Activated CD4-positive, alpha-beta T cell treated with anti-CD3 and anti-CD28 coated beads, Interleukin-2, amount 10 ng/mL, durations not matched to agents 7 days and 5 days (primary cell): ENCODE results near the gene INMT. TPM values are rescaled to one million over a fixed set of nuclear protein-coding genes. Genes with fewer than 3 reads are reported as not detected.
A peak's percentile ranks its signal among the peaks of the same experiment; 100 is the strongest.

ENCODE experiments used
- CTCF ChIA-PET: fragments of 350-600 bp; sonication (Branson Sonifier 250); formaldehyde crosslinking; loops from one replicate; lab custom pipeline; 2021; ENCODE audit warnings: antibody characterized with exemption; lab: Charles Lee
- POLR2A ChIA-PET: fragments of 350-600 bp; sonication (Branson Sonifier 250); formaldehyde crosslinking; loops from one replicate; lab custom pipeline; 2021; ENCODE audit warnings: antibody characterized with exemption; lab: Charles Lee
- DNase-seq: peaks from one replicate; pipeline ENCODE4 v3.0.0-alpha.2; 2020
- H3K27ac Mint-ChIP-seq: one replicate; pipeline ENCODE4 v1.8.0; 2021; ENCODE audit warnings: mild to moderate bottlenecking, moderate library complexity, mixed read lengths
- H3K27me3 Mint-ChIP-seq: one replicate; pipeline ENCODE4 v1.8.0; 2021; ENCODE audit warnings: mixed read lengths
- H3K36me3 Mint-ChIP-seq: one replicate; pipeline ENCODE4 v1.8.0; 2021; ENCODE audit warnings: low read depth, mixed read lengths
- H3K4me1 Mint-ChIP-seq: one replicate; pipeline ENCODE4 v1.8.0; 2021; ENCODE audit warnings: mixed read lengths
- H3K4me3 Mint-ChIP-seq: one replicate; pipeline ENCODE4 v1.8.0; 2021; ENCODE audit warnings: mild to moderate bottlenecking, moderate library complexity, mixed read lengths
- H3K9me3 Mint-ChIP-seq: one replicate; pipeline ENCODE4 v1.8.0; 2021; ENCODE audit warnings: mixed read lengths
- total RNA-seq, 2 experiments: library from RNA; stranded (reverse); gene quantifications; one replicate each; pipeline ENCODE4 v1.2.3, GENCODE V29; 2021

INMT gene
- 1 to 10 TPM; 1.3 to 2.5 TPM for total RNA-seq

DNA sequence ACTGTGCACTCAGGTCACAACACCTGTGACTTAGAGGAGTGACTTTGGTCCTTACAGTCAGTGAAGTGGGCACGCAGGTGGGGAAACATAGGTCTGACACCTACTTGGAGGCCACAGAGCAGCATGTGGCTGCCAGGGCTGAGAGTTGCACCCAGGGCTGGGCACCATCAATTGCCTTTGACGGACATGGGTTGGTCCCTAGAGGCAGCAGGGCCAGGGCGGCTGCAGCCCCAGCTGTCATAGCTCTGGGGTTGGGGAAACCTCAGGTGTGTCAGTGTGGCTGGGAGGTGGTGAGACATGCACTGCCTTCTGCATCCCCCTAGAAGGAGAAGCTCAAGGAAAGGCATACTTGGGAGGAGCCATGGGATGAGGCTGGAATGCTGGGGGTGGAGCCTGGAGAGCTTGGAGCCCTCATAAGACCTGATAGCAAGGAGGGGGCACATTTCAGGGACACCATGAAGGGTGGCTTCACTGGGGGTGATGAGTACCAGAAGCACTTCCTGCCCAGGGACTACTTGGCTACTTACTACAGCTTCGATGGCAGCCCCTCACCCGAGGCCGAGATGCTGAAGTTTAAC is at the start of gene INMT:
Gene INMT (plus strand): TSS at position 440 of the 578 bp plus-strand sequence. CDS start 16 bp downstream, at position 456.
- CTCF ChIA-PET: interaction anchor here (0.6 kb wide), 1 partner anchor 17 kb away, joined by 3 read pairs; no protein-coding TSS in a partner anchor
- no peak within 1 kb of the TSS for H3K4me3 Mint-ChIP-seq
- no peak for DNase-seq
- H3K4me1 Mint-ChIP-seq: no peaks in the 10 kb centered on the region
- POLR2A ChIA-PET: no interaction called here
- H3K27ac Mint-ChIP-seq: no peak within 1 kb of the TSS
- H3K9me3 Mint-ChIP-seq: no peaks in the 10 kb centered on the region
- no peaks in the 10 kb centered on the region for H3K36me3 Mint-ChIP-seq
- peaks cover 3% of the 10 kb centered on the region for H3K27me3 Mint-ChIP-seq

DNA sequence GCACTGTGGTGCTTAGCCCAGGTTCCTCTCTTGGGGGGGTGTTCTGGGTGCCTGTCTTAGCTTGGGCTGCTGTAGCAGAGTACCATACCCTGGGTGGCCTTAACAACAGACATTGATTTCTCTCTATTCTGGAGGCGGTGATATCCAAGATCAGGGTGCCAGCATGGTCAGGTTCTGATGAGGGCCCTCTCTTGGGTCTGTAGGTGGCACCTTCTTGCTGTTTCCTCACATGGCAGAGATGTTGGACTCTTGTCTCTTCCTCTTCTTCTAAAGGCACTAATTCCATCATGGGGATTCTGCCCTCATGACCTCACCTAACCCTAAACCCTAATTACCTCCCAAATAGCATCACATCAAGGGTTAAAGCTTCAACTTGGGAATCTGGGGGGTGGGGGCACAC is 49.7 kb upstream of the INMT start:
- peaks cover 3% of the 10 kb centered on the region for H3K27me3 Mint-ChIP-seq
- DNase-seq: peak; percentile 59
- peak overlapping the region; percentile 72 for H3K27ac Mint-ChIP-seq
- ChIA-PET CTCF (interaction anchor here (1.0 to 4.0 kb wide), 5 partner anchors 9 to 37 kb away, joined by 3 to 25 read pairs (median 3); no protein-coding TSS in a partner anchor), POLR2A (no interaction called here)
- peaks cover 19% of the 10 kb centered on the region for H3K4me1 Mint-ChIP-seq
- no peak overlapping the region for H3K4me3 Mint-ChIP-seq
- no peaks in the 10 kb centered on the region for H3K9me3 Mint-ChIP-seq
- H3K36me3 Mint-ChIP-seq: no peaks in the 10 kb centered on the region

DNA sequence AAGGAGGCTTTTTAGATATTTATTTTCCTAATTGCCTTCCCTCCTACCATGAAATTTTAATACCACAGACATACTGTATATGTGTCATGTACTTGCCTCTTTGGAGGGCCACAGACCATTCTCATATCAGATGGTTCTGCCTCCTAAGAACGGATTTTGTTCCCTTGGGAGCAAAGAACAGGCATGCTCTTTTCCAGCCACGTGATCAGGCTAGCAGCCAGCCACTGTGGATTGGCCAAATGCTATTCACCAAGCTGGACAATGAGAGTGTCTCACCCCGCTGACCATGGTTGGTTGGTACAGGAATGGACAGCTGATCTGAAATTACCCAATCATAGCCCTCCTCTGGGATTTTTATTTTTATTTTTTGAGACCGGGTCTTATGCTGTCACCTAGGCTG is 48.2 kb upstream of the INMT start:
- Mint-ChIP-seq H3K9me3 (no peaks in the 10 kb centered on the region), H3K36me3 (no peaks in the 10 kb centered on the region), H3K4me3 (no peak overlapping the region), H3K4me1 (peaks cover 4% of the 10 kb centered on the region), H3K27me3 (peaks cover 3% of the 10 kb centered on the region), H3K27ac (no peak overlapping the region)
- POLR2A ChIA-PET: no interaction called here
- DNase-seq: no peak
- CTCF ChIA-PET: interaction anchor here (1.0 to 4.0 kb wide), 3 partner anchors 22 to 35 kb away, joined by 3 to 25 read pairs (median 5); no protein-coding TSS in a partner anchor

DNA sequence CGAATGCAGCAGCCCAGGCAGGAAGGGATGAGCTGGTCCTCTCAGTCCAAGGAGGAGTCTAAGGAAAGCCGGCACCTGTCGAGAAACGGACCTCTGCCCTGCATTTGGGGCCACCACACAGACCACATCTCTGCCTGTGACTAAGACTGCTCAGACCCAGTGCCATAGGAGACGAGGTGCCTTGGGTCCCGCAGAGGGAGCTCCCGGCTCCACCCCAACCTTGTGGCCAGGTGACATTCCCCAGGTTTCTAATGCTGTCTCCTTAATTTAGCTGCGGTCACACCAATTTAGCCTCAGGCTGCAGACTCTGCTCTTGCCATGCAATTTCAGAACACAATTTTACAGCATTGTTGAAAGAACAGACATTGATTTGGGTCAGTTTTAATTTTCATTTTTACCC is 46.9 kb upstream of the INMT start:
- no peak for DNase-seq
- no peaks in the 10 kb centered on the region for H3K36me3 Mint-ChIP-seq
- H3K27ac Mint-ChIP-seq: no peak overlapping the region
- H3K27me3 Mint-ChIP-seq: peaks cover 3% of the 10 kb centered on the region
- ChIA-PET CTCF (interaction anchor here (1.0 to 4.0 kb wide), 3 partner anchors 11 to 34 kb away, joined by 3 to 25 read pairs (median 3); no protein-coding TSS in a partner anchor), POLR2A (no interaction called here)
- no peaks in the 10 kb centered on the region for H3K9me3 Mint-ChIP-seq
- no peak overlapping the region for H3K4me3 Mint-ChIP-seq
- H3K4me1 Mint-ChIP-seq: peaks cover 4% of the 10 kb centered on the region

DNA sequence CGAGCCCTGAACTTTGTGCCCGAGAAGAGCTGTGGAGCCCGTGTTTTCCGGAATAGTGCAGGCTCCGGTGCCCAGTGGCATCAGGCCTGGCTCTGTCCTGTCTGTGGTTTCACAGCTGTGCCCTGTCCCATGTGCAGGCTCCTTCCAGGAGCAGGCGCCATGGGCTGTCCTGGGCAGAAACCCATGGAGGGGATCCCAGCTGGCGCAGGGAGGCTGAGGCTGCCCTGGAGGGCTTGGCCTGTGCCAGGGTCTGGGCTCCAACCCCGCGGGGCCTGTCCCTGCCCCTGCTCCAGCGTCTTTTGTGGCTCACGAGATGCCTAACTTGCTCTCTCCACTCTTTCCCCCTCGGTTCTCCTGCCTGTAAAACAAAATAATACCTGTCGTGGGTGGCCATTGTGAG is 46.3 kb upstream of the INMT start:
- H3K9me3 Mint-ChIP-seq: no peaks in the 10 kb centered on the region
- ChIA-PET CTCF (interaction anchor here (1.1 kb wide), 1 partner anchor 11 kb away, joined by 3 read pairs; no protein-coding TSS in a partner anchor), POLR2A (no interaction called here)
- no peak overlapping the region for H3K4me3 Mint-ChIP-seq
- no peak overlapping the region for H3K27ac Mint-ChIP-seq
- no peaks in the 10 kb centered on the region for H3K27me3 Mint-ChIP-seq
- no peak for DNase-seq
- peaks cover 4% of the 10 kb centered on the region for H3K4me1 Mint-ChIP-seq
- H3K36me3 Mint-ChIP-seq: no peaks in the 10 kb centered on the region

DNA sequence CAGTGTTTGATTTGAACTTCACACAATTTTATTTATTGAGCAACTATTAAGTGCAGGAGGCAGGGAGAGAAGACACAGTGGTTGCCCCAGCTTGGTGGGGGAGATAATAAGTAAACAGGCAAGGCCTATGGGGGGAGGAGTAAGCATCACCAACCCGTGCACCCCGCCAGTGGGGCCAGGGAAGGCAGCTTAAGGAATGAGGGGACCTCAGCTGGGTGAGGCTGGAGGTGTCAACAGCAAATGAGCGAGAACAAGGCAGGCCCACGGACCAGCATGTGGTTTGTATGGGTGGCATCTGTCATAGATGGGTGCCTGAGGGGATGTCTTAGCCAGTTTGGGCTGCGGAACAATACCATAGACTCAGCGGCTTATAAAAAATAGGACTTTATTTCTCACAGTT is 45.6 kb upstream of the INMT start:
- ChIA-PET POLR2A (no interaction called here), CTCF (no interaction called here)
- Mint-ChIP-seq H3K9me3 (no peaks in the 10 kb centered on the region), H3K4me3 (no peak overlapping the region), H3K27ac (no peak overlapping the region), H3K36me3 (no peaks in the 10 kb centered on the region), H3K4me1 (peaks cover 4% of the 10 kb centered on the region), H3K27me3 (no peaks in the 10 kb centered on the region)
- DNase-seq: no peak

DNA sequence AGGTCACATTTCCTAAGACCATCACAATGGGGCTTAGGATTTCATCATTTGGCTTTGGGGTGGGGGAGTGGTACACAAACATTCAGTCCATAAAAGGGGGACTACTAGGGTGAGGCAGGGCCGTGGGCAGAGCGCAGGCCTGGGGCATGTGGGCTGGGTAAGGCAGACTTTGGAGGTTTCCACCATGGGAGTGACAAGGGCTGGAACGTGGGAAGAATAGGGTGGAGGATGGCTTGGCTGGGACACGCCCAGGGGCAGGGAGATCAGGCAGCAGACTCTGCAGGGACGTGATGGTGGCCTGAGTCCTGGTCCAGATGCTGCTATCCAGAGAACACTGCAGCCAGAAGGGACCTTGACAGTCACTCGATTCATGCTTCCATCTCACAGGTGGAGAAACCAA is 45.0 kb upstream of the INMT start:
- Mint-ChIP-seq H3K4me3 (no peak overlapping the region), H3K4me1 (peaks cover 2% of the 10 kb centered on the region), H3K27ac (no peak overlapping the region), H3K36me3 (no peaks in the 10 kb centered on the region), H3K9me3 (no peaks in the 10 kb centered on the region), H3K27me3 (no peaks in the 10 kb centered on the region)
- ChIA-PET POLR2A (no interaction called here), CTCF (interaction anchor here (1.5 kb wide), 1 partner anchor 34 kb away, joined by 4 read pairs; no protein-coding TSS in a partner anchor)
- no peak for DNase-seq

DNA sequence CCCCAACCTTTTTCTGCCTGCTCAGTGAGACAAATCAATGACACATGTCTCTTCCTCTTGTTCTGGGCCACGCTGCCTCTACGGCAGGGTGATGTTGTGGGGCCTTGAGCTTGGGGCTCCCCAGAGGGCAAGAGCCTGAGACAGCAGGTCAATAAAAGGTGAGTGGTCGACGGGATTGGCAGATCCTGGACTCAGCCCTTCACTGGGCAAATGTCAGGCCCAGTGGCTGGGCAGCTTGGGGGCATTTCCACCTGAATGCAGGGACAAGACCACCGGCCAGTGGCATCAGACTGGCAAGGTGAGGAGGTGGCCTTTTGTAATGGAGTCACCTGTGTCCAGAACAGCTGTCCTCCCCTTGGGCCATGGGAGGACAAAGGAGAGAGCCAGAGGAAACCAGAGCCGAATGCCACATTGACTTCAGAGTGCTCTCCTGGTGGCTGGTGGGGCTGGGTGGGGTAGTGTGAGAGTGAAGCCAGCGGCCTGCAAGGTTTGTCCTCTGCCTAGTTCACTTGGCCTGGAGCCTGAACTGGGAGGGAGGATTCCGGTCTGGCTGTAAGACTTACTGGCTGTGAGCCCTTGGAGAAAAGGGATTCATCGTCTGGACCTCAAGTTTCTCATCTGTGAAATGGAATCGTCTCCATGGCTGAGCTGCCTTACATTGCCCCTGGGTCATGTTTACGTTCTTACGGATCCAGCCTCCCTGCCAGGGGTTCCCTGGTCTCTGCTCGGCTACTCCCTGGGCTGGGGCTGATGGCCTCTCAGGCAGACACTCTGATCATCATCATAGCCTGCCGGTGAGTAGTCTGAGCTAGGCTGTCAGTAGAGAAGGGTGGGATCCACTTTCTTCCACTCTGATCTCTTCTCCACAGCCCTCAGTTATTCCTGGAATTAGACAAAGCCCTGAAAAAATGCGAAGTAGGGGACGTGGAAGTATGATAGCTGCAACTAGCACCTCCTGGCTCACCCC is 44.3 kb upstream of the INMT start:
- ChIA-PET POLR2A (no interaction called here), CTCF (interaction anchor here (0.6 to 1.8 kb wide), 4 partner anchors 14 to 33 kb away, joined by 3 to 4 read pairs (median 4); no protein-coding TSS in a partner anchor)
- Mint-ChIP-seq H3K27ac (no peak overlapping the region), H3K4me1 (no peaks in the 10 kb centered on the region), H3K36me3 (no peaks in the 10 kb centered on the region), H3K9me3 (no peaks in the 10 kb centered on the region), H3K27me3 (no peaks in the 10 kb centered on the region), H3K4me3 (no peak overlapping the region)
- no peak for DNase-seq

DNA sequence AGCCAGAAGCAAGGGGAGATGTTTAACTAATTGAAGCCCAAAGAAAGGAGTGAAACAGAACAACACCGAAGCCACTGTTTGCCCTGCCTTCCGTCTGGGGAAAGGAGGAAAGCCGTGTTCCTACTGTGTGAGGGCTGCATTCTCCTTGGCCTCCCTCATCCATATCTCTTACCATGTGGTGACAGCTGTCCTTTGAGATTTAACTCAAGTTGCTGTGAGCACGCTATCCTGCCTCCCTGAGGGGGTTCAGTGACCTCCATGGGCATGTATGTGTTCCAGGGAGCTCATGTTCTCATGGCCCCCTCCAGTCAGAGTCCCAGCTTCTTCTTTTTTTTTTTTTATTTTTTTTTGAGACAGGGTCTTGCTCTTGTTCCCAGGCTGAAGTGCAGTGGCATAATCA is 43.5 kb upstream of the INMT start:
- Mint-ChIP-seq H3K27ac (no peak overlapping the region), H3K36me3 (no peaks in the 10 kb centered on the region), H3K4me1 (no peaks in the 10 kb centered on the region), H3K27me3 (no peaks in the 10 kb centered on the region), H3K4me3 (no peak overlapping the region), H3K9me3 (no peaks in the 10 kb centered on the region)
- DNase-seq: no peak
- CTCF ChIA-PET: interaction anchor here (0.6 to 1.8 kb wide), 4 partner anchors 13 to 32 kb away, joined by 3 to 4 read pairs (median 4); no protein-coding TSS in a partner anchor
- POLR2A ChIA-PET: no interaction called here

DNA sequence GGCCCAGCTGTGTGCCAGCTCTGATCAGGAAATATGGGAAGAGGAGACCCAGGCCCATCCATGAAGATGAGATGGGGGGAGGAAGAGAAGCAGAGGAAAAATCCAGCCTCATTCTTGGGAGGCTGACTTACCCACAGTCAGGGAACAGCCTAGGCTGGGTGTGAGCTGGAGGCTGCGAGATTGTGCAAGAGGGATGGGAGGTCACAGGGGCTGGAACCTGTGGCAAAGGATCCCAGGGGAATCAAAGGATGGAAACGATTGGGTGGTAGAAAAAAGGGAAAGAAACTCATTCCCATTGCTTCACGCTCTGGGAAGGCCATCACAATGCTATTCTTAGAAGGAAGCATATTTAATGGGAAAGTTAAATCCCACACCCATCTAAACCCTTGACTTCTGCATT is 43.0 kb upstream of the INMT start:
- no peak overlapping the region for H3K4me3 Mint-ChIP-seq
- no peaks in the 10 kb centered on the region for H3K27me3 Mint-ChIP-seq
- H3K27ac Mint-ChIP-seq: no peak overlapping the region
- H3K36me3 Mint-ChIP-seq: no peaks in the 10 kb centered on the region
- ChIA-PET CTCF (interaction anchor here (1.8 kb wide), 1 partner anchor 25 kb away, joined by 4 read pairs; no protein-coding TSS in a partner anchor), POLR2A (no interaction called here)
- no peaks in the 10 kb centered on the region for H3K4me1 Mint-ChIP-seq
- H3K9me3 Mint-ChIP-seq: no peaks in the 10 kb centered on the region
- DNase-seq: no peak

DNA sequence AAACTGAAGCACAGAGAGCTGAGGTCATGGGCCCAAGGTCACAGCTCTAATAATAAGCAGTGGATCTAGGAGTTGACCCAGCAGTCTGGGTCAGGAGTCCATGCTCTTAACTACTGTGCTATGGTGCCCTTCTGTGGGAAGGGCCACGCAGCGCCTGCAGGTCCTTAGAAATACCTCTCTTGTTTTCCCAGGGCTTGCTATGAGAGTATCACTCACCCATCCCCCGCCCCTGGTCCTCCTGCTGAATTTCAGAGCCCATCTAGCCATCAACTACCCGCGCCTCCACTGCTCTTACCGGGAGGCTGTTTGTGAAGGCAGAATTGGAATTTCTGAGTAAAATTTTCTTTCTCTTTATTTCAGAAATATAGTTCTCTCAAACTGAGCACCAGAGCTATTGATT is 42.4 kb upstream of the INMT start:
- Mint-ChIP-seq H3K9me3 (no peaks in the 10 kb centered on the region), H3K36me3 (no peaks in the 10 kb centered on the region), H3K27me3 (no peaks in the 10 kb centered on the region), H3K4me3 (no peak overlapping the region), H3K27ac (no peak overlapping the region), H3K4me1 (no peaks in the 10 kb centered on the region)
- ChIA-PET CTCF (interaction anchor here (0.9 to 1.8 kb wide), 3 partner anchors 17 to 29 kb away, joined by 3 to 4 read pairs (median 3); no protein-coding TSS in a partner anchor), POLR2A (no interaction called here)
- no peak for DNase-seq

DNA sequence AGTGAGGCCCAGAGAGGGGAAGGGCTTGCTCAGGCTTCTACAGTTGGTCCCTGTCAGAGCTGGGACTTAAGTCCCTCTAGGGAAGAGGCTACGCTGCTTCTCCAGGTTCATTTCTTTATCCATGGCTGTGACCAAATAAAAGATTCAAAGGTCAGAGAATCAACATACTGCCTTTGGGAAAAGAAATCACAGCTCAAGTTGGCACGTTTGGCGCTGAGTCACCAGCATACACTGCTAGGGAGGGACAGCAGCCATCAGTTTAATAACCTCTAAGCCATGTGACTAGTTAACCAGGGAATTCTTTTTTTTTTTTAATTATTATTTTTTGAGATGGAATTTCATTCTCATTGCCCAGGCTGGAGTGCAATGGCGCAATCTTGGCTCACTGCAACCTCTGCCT is 41.3 kb upstream of the INMT start:
- CTCF ChIA-PET: no interaction called here
- DNase-seq: no peak
- Mint-ChIP-seq H3K27me3 (no peaks in the 10 kb centered on the region), H3K4me3 (no peak overlapping the region), H3K9me3 (peaks cover 2% of the 10 kb centered on the region), H3K36me3 (no peaks in the 10 kb centered on the region), H3K27ac (no peak overlapping the region), H3K4me1 (no peaks in the 10 kb centered on the region)
- POLR2A ChIA-PET: no interaction called here

DNA sequence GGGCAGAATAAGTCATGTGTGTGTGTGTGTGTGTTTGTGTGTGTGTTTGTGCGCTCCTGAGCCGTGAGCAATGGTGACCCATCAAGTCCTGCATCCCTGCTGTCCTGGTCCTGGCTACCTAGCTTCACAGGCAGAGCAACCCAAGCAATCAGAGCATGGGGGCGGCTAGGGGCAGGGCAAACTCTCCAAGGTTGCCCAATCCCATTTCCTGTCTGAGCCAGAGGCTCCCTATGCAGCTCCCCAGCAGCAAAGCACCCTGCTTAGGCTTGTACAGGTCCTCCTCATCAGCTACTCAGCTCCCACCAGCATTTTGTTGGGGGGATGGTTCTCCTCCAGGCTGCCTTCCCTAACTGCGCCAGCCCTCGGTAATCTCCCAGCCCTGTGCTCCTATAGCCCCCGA is 38.5 kb upstream of the INMT start:
- ChIA-PET POLR2A (no interaction called here), CTCF (no interaction called here)
- Mint-ChIP-seq H3K36me3 (peaks cover 15% of the 10 kb centered on the region), H3K27ac (no peak overlapping the region), H3K27me3 (no peaks in the 10 kb centered on the region), H3K9me3 (peaks cover 15% of the 10 kb centered on the region), H3K4me3 (no peak overlapping the region), H3K4me1 (no peaks in the 10 kb centered on the region)
- DNase-seq: no peak
